ENCODE data around the gene GRB10.

DNA sequence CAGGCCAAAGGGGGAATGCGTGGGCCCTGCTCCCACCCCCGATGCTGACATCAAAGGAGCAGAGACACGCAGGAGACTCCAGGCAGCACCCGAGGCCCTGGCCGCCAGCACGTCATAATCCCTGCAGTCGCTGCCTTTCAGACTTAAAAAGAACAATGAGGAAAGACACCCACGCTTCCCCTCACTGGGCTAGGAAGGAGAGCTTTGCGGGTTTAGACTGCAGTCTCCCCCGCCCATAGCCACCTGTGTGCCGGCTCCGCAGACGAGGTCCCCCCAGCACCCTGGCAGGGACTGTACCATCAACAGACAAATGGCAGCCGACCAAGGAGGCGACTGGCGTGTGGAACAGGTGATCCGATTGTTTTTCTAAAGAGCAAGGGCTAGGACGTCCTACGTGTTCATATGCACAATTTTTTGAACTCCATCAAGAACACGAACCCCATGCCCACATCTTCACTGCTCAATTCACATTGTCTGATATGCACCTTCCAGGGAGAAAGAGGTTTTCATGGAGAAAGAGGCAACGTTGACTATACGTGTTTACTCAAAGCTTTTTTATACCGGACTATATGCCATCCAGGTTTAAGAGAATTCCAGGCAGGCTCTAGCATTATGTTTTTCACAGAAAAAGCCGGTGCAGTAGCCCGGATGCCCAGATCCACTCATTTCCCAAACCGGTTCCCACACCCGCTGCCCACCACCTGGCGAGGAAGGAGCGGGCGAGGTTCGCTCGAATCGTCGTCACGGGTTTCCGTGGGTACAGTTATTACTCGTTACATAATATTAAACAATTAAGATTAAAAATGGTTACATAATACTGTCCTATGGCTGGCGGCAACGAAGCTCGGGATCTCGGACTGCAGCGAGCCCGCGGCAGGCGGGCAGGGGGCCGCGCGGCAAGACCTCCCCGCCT, 1.1 kb downstream of the GRB10 start:
- TF ChIP-seq POLR2A (IDR thresholded peaks at IDR 0.05; ENCODE audit: low read length) = no peak
- no peak for TF ChIP-seq GATA1 (IDR thresholded peaks at IDR 0.05; ENCODE audit: low read depth, low read length)

Data from erythroblast (primary cell).